Measurements from ENCODE around the gene FGGY. TPM values are rescaled to one million over a fixed set of nuclear protein-coding genes. Genes with fewer than 3 reads are reported as not detected.
"Not testable (repeated sequence)": the region's sequence is repeated elsewhere in the genome, so short reads cannot be mapped to it uniquely, and the experiment has no call there.

FGGY gene
- total RNA-seq, 1 donor from 2014 or later, result 12.6 TPM

DNA sequence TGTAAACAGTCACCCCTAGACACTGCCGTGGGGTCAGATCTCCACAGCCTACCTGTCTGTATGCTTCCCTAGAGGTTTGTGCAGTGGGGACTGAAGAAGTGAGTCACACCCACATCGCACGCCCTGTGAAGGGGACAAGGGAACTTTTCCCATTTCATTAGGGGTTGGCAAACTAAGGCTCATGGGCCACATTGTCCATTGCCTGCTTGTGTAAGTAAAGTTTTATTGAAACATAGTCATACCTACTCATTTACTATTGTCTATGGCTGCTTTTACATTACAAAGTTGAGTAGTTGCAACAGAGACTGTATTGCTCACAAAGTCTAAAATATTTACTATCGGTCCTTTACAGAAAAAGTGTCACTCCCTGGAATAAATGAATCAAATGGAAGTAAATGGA is 2.5 kb upstream of the FGGY start:
- TF ChIP-seq, protein P1, sequence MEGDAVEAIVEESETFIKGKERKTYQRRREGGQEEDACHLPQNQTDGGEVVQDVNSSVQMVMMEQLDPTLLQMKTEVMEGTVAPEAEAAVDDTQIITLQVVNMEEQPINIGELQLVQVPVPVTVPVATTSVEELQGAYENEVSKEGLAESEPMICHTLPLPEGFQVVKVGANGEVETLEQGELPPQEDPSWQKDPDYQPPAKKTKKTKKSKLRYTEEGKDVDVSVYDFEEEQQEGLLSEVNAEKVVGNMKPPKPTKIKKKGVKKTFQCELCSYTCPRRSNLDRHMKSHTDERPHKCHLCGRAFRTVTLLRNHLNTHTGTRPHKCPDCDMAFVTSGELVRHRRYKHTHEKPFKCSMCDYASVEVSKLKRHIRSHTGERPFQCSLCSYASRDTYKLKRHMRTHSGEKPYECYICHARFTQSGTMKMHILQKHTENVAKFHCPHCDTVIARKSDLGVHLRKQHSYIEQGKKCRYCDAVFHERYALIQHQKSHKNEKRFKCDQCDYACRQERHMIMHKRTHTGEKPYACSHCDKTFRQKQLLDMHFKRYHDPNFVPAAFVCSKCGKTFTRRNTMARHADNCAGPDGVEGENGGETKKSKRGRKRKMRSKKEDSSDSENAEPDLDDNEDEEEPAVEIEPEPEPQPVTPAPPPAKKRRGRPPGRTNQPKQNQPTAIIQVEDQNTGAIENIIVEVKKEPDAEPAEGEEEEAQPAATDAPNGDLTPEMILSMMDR (conservative IDR thresholded peaks at IDR 0.05), result no peak
- Mint-ChIP-seq H3K4me1 (ENCODE audit: unreplicated experiment) (peaks cover 38% of the 10 kb centered on the region), H3K4me3 (no peak overlapping the region), H3K9me3 (peaks cover 6% of the 10 kb centered on the region), H3K36me3 (no peaks in the 10 kb centered on the region), H3K27me3 (no peaks in the 10 kb centered on the region), H3K27ac (no peak overlapping the region)
- no peak for DNase-seq (ENCODE audit: extremely low spot score, unreplicated experiment)

DNA sequence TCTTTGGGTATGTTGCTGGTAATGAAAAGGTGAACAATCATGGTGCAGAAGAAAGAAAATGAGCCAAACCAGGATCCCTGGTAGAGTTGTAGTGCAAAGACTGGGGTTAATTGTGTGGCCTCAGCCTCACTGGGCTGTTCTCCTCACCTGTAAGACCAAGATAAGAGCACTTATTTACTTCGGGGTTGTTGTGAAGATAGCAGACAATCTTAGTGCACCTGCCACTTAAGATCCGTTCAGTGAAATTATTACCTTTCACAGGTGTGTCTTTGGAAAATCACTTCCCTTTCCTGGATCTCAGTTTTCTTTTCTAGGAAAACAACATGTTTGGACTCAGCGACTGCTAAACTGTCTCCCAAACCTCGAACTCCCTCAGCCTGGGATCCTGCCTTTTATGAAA is 1.3 kb upstream of the FGGY start:
- Mint-ChIP-seq H3K4me1 (ENCODE audit: unreplicated experiment) (peaks cover 34% of the 10 kb centered on the region), H3K9me3 (peaks cover 6% of the 10 kb centered on the region), H3K36me3 (no peaks in the 10 kb centered on the region), H3K27me3 (no peaks in the 10 kb centered on the region), H3K27ac (peak overlapping the region; percentile 90), H3K4me3 (peak overlapping the region; percentile 85)
- TF ChIP-seq, protein P1 (conservative IDR thresholded peaks at IDR 0.05), result no peak
- DNase-seq (ENCODE audit: extremely low spot score, unreplicated experiment), result no peak

DNA sequence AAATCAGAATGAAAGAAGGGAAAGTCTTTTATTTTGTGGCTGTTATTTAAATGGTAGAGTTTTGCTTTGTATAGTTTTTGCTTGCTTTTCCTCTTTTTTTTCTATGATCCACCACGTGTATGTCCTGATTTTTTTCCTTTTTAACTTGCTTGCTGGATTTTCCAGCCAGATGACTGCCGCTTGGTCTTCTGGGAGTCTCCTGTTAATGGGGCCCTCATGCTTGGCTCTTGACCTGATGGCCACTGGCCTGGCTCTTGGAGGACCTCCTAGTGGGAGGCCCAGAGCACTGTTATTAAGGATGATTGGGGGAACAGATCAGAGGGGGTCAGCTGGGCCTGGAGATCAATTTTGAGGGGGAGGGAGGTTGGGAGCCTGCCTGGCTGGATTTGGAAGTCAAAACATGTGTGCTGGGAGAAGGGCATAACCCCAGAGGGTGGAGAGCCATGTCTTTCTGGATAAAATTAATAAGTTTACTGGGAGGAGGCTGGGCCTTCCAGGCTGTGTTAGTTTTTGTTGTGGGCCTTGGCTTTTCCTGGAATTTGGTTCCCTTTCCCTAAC is 1.2 kb downstream of the FGGY start:
- Mint-ChIP-seq H3K27ac (peak overlapping the region; percentile 27), H3K4me1 (ENCODE audit: unreplicated experiment) (peaks cover 31% of the 10 kb centered on the region), H3K36me3 (peaks cover 9% of the 10 kb centered on the region), H3K9me3 (peaks cover 7% of the 10 kb centered on the region), H3K27me3 (no peaks in the 10 kb centered on the region), H3K4me3 (peak overlapping the region; percentile 89)
- TF ChIP-seq, protein P1 (conservative IDR thresholded peaks at IDR 0.05), result no peak
- DNase-seq (ENCODE audit: extremely low spot score, unreplicated experiment), result no peak

DNA sequence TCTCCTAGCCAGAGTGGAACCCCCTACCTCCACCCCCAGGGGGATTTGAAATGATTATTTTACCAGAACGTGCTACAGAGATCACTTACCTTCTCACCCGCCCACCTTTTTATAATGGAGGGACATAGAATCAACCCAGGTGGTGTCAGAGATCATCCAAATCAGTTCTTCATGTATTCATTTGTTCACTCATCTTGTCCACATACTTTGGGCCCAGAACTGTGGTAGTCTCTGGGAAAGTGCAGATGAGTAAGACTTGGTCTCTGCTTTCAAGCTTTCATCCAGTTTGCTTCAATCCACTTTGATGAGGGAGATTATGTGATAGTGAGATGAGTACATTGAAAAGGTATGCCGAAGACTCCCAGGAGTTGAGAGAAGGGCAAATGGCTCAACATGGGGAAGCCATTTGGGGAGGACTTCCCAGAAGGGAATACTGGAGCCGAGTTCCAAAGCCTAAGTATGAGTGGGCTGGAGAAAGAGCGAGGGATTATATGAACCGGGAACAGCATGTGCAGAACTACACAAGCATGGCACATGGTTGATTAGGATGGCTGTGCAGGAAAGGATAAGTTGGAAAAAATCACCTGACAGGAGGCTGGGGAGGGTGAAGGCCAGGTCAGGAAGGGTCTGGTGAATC is 1.9 kb downstream of the FGGY start:
- Mint-ChIP-seq H3K4me1 (ENCODE audit: unreplicated experiment) (peaks cover 31% of the 10 kb centered on the region), H3K27me3 (no peaks in the 10 kb centered on the region), H3K4me3 (peak overlapping the region; percentile 13), H3K9me3 (peaks cover 10% of the 10 kb centered on the region), H3K27ac (peak overlapping the region; percentile 62), H3K36me3 (peaks cover 12% of the 10 kb centered on the region)
- no peak for DNase-seq (ENCODE audit: extremely low spot score, unreplicated experiment)
- TF ChIP-seq, protein P1 (conservative IDR thresholded peaks at IDR 0.05), result peak; percentile 22

DNA sequence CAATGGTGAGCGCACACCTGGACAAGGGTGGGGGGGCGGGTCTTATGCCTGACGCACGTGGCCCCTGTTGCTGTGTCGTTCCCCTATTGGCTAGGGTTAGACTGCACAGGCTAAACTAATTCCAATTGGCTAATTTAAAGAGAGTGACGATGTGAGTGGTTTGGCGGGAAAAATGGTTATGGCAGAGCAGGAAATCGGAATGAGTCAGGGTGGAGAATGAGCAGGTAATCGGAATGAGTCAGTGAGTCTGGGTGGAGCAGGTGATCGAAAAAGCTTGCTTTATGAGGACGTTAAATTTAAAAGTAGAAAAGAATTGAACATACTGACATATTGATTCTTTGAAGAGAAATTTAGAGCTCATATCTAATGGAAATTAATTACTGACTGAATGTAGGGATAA is 2.8 kb downstream of the FGGY start:
- peaks cover 21% of the 10 kb centered on the region for H3K36me3 Mint-ChIP-seq
- H3K9me3 Mint-ChIP-seq, result peaks cover 10% of the 10 kb centered on the region
- H3K27ac Mint-ChIP-seq; H3K27me3 Mint-ChIP-seq; DNase-seq (ENCODE audit: extremely low spot score, unreplicated experiment): not testable (repeated sequence)
- H3K4me3 Mint-ChIP-seq, result peak overlapping the region; percentile 11
- H3K4me1 Mint-ChIP-seq (ENCODE audit: unreplicated experiment), result peaks cover 31% of the 10 kb centered on the region

DNA sequence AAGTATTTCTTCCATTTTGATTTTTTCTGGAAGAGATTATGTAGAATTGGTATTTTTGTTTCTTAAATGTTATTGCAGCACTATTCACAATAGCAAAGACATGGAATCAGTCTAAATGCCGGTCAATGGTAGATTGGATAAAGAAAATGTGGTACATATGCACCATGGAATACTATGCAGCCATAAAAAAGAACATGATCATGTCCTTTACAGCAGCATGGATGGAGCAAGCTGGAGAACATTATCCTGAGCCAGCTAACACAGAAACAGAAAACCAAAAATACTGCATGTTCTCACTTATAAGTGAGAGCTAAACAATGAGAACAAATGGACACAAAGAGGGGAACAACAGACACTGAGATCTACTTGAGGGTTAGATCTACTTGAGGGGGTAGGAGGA is 5.4 kb downstream of the FGGY start:
- Mint-ChIP-seq H3K36me3 (peaks cover 29% of the 10 kb centered on the region), H3K4me1 (ENCODE audit: unreplicated experiment) (peaks cover 17% of the 10 kb centered on the region), H3K4me3 (no peak overlapping the region), H3K27me3 (no peaks in the 10 kb centered on the region), H3K9me3 (peaks cover 14% of the 10 kb centered on the region), H3K27ac (no peak overlapping the region)
- no peak for DNase-seq (ENCODE audit: extremely low spot score, unreplicated experiment)
- TF ChIP-seq, protein P1 (conservative IDR thresholded peaks at IDR 0.05), result no peak

All from type B pancreatic cell (in vitro differentiated cells).